H9 (cell line): Measurements from ENCODE around the gene ACP1. TPM values are rescaled to one million over a fixed set of nuclear protein-coding genes. Genes with fewer than 3 reads are reported as not detected.

ENCODE experiments used
- DNase-seq: peaks from one replicate; pipeline ENCODE4 v3.0.0-alpha.2; 2017
- H2AFZ ChIP-seq: one replicate; pipeline ENCODE4 v1.6.1; 2013; ENCODE audit warnings: mild to moderate bottlenecking, low read length, control low read depth, moderate library complexity
- H2AK5ac ChIP-seq: 2 replicates; pipeline ENCODE4 v1.6.1; 2013; ENCODE audit warnings: low read length, control low read depth, mixed read lengths; ENCODE audit not compliant: insufficient read length
- H2BK120ac ChIP-seq: one replicate; pipeline ENCODE4 v1.6.1; 2013; ENCODE audit warnings: low read depth, mild to moderate bottlenecking, low read length, control low read depth, inconsistent platforms; ENCODE audit not compliant: poor library complexity, severe bottlenecking
- H2BK12ac ChIP-seq: 2 replicates; pipeline ENCODE4 v1.6.1; 2013; ENCODE audit warnings: low read length, control low read depth, mixed read lengths, low read depth; ENCODE audit not compliant: insufficient read length
- H2BK15ac ChIP-seq: 2 replicates; pipeline ENCODE4 v1.6.1; 2013; ENCODE audit warnings: low read depth, low read length, control low read depth
- H2BK20ac ChIP-seq: one replicate; pipeline ENCODE4 v1.6.1; 2013; ENCODE audit warnings: low read depth, mild to moderate bottlenecking, low read length, control low read depth, inconsistent platforms; ENCODE audit not compliant: poor library complexity, severe bottlenecking
- H2BK5ac ChIP-seq: 2 replicates; pipeline ENCODE4 v1.6.1; 2013; ENCODE audit warnings: low read length, control low read depth, mixed read lengths; ENCODE audit not compliant: insufficient read length
- H3K14ac ChIP-seq: 2 replicates; pipeline ENCODE4 v1.6.1; 2013; ENCODE audit warnings: low read length, control low read depth; ENCODE audit not compliant: insufficient read depth
- H3K18ac ChIP-seq: 2 replicates; pipeline ENCODE4 v1.6.1; 2013; ENCODE audit warnings: low read depth, mild to moderate bottlenecking, mixed read lengths, low read length, control low read depth; ENCODE audit not compliant: insufficient read length
- H3K23ac ChIP-seq: 2 replicates; pipeline ENCODE4 v1.6.1; 2013; ENCODE audit warnings: low read length, control low read depth, mixed read lengths, low read depth; ENCODE audit not compliant: insufficient read length
- H3K23me2 ChIP-seq: 2 replicates; pipeline ENCODE4 v1.6.1; 2013; ENCODE audit warnings: low read depth, mild to moderate bottlenecking, mixed read lengths, low read length, control low read depth; ENCODE audit not compliant: insufficient read length, poor library complexity, severe bottlenecking
- H3K27ac ChIP-seq: 2 replicates; pipeline ENCODE4 v1.5.1; 2013; ENCODE audit warnings: low read length, control low read depth, mixed read lengths, low read depth; ENCODE audit not compliant: insufficient read length
- H3K27me3 ChIP-seq: 2 replicates; pipeline ENCODE4 v1.6.1; 2013; ENCODE audit warnings: low read length, control low read depth, inconsistent platforms; ENCODE audit not compliant: insufficient read depth
- H3K4ac ChIP-seq: 2 replicates; pipeline ENCODE4 v1.6.1; 2013; ENCODE audit warnings: low read depth, mild to moderate bottlenecking, control low read depth, inconsistent platforms, low read length, moderate library complexity
- H3K4me1 ChIP-seq: 2 replicates; pipeline ENCODE4 v1.6.1; 2013; ENCODE audit warnings: low read length, control low read depth, inconsistent platforms; ENCODE audit not compliant: insufficient read depth
- H3K4me2 ChIP-seq: 2 replicates; pipeline ENCODE4 v1.6.1; 2013; ENCODE audit warnings: low read length, control low read depth, mixed read lengths; ENCODE audit not compliant: insufficient read length, insufficient read depth
- H3K56ac ChIP-seq: 2 replicates; pipeline ENCODE4 v1.6.1; 2013; ENCODE audit warnings: low read depth, mild to moderate bottlenecking, mixed read lengths, low read length, control low read depth; ENCODE audit not compliant: insufficient read length
- H3K79me1 ChIP-seq: 2 replicates; pipeline ENCODE4 v1.6.1; 2013; ENCODE audit warnings: low read depth, mild to moderate bottlenecking, moderate library complexity, low read length, control low read depth, inconsistent platforms; ENCODE audit not compliant: insufficient read depth, poor library complexity, severe bottlenecking
- H3K79me2 ChIP-seq: 2 replicates; pipeline ENCODE4 v1.6.1; 2013; ENCODE audit warnings: low read length, control low read depth, inconsistent platforms; ENCODE audit not compliant: insufficient read depth
- H3K9ac ChIP-seq: 2 replicates; pipeline ENCODE4 v1.6.1; 2013; ENCODE audit warnings: low read length, control low read depth, mixed read lengths; ENCODE audit not compliant: insufficient read length; ENCODE audit errors: extremely low read depth
- H3K9me3 ChIP-seq: one replicate; pipeline ENCODE4 v1.6.1; 2013; ENCODE audit warnings: low read depth, low read length, inconsistent platforms; ENCODE audit not compliant: control insufficient read depth
- H3T11ph ChIP-seq: one replicate; pipeline ENCODE4 v1.6.1; 2013; ENCODE audit warnings: mild to moderate bottlenecking, low read length, control low read depth, inconsistent platforms
- H4K20me1 ChIP-seq: one replicate; pipeline ENCODE4 v1.6.1; 2013; ENCODE audit not compliant: control insufficient read depth, insufficient read length, insufficient read depth
- H4K5ac ChIP-seq: 2 replicates; pipeline ENCODE4 v1.6.1; 2013; ENCODE audit warnings: low read depth, mild to moderate bottlenecking, mixed read lengths, low read length, control low read depth; ENCODE audit not compliant: insufficient read length
- H4K8ac ChIP-seq: replicated peaks from 2 replicates; pipeline ENCODE4 v1.6.1; 2013; ENCODE audit warnings: low read length, control low read depth, mixed read lengths, low read depth; ENCODE audit not compliant: insufficient read length
- H4K91ac ChIP-seq: 2 replicates; pipeline ENCODE4 v1.6.1; 2013; ENCODE audit warnings: low read depth, mild to moderate bottlenecking, moderate library complexity, mixed read lengths, low read length, control low read depth; ENCODE audit not compliant: insufficient read length
- H3K27ac Mint-ChIP-seq, 3 experiments: 2 replicates in 2 of 3; 3 replicates in 1 of 3; pipeline ENCODE4 v1.8.0; 2020 to 2021; ENCODE audit warnings: mixed read lengths in 3 of 3, mild to moderate bottlenecking in 1 of 3, moderate library complexity in 1 of 3
- H3K27me3 Mint-ChIP-seq: 2 replicates; pipeline ENCODE4 v1.8.0; 2021; ENCODE audit warnings: low read depth, mild to moderate bottlenecking, moderate library complexity, mixed read lengths
- H3K36me3 Mint-ChIP-seq, 3 experiments: 2 replicates in 2 of 3; 3 replicates in 1 of 3; pipeline ENCODE4 v1.8.0; 2020 to 2021; ENCODE audit warnings: low read depth in 3 of 3, mixed read lengths in 3 of 3; ENCODE audit not compliant: insufficient read depth in 1 of 3
- H3K4me1 Mint-ChIP-seq, 2 experiments: 2 replicates each; pipeline ENCODE4 v1.8.0; 2020; ENCODE audit warnings: mixed read lengths in 2 of 2
- H3K4me3 Mint-ChIP-seq, 2 experiments: 2 replicates in 1 of 2; 3 replicates in 1 of 2; pipeline ENCODE4 v1.8.0; 2020 to 2021; ENCODE audit warnings: mild to moderate bottlenecking in 2 of 2, mixed read lengths in 2 of 2, moderate library complexity in 1 of 2
- H3K9me3 Mint-ChIP-seq, 2 experiments: 2 replicates in 1 of 2; 3 replicates in 1 of 2; pipeline ENCODE4 v1.8.0; 2020; ENCODE audit warnings: mild to moderate bottlenecking in 2 of 2, mixed read lengths in 2 of 2, moderate library complexity in 1 of 2
- CTCF ChIP-seq: fragments of 200-600 bp; sonication (generic); conservative IDR thresholded peaks from 3 replicates; pipeline ENCODE4 v1.8.0; 2021; ENCODE audit warnings: antibody characterized with exemption, mild to moderate bottlenecking
- WGBS: extraction: QIAGEN DNeasy Blood & Tissue Kit; methylation state at CpG from one replicate; pipeline ENCODE4 v1.1.7; 2013; ENCODE audit warnings: missing lambda C conversion rate, low lambda C conversion rate, mixed read lengths; ENCODE audit not compliant: insufficient read length; ENCODE audit errors: extremely low coverage; 5-methylcytosine and 5-hydroxymethylcytosine counted together
- total RNA-seq: library from RNA; stranded (reverse); gene quantifications from 2 replicates; pipeline ENCODE4 v1.2.1, GENCODE V29; 2021

Gene ACP1
- total RNA-seq, 1 experiment from 2014 or later: 143 TPM

GRCh38 chr2:260507-261161 lies 4.1 kb upstream of the ACP1 start:
- Histone ChIP-seq H2AFZ (no peak overlapping the region), H4K20me1 (no peaks in the 10 kb centered on the region), H3K23me2 (peaks cover 15% of the 10 kb centered on the region), H3K79me1 (no peaks in the 10 kb centered on the region), H3K9ac (no peak overlapping the region), H3K4me1 (no peaks in the 10 kb centered on the region), H2AK5ac (no peak overlapping the region), H3K14ac (no peak overlapping the region), H3K18ac (no peak overlapping the region), H3K27ac (no peak overlapping the region), H3K4me2 (no peak overlapping the region), H3K79me2 (peaks cover 6% of the 10 kb centered on the region), H2BK12ac (no peak overlapping the region), H3K56ac (no peak overlapping the region), H3K4ac (no peak overlapping the region), H2BK20ac (no peak overlapping the region), H2BK120ac (no peak overlapping the region), H4K91ac (no peak overlapping the region), H2BK5ac (no peak overlapping the region), H4K5ac (no peak overlapping the region), H2BK15ac (no peak overlapping the region), H3K27me3 (no peaks in the 10 kb centered on the region), H3T11ph (no peak overlapping the region), H4K8ac (no peak overlapping the region), H3K23ac (no peak overlapping the region), H3K9me3 (no peaks in the 10 kb centered on the region)
- H3K36me3 Mint-ChIP-seq: peaks cover 29 to 54% (median 40%) of the 10 kb centered on the region in 3 experiments
- no peak overlapping the region for H3K4me3 Mint-ChIP-seq
- no peak for TF ChIP-seq CTCF
- peaks cover 11% of the 10 kb centered on the region for H3K27me3 Mint-ChIP-seq
- H3K27ac Mint-ChIP-seq: no peak overlapping the region
- no CpG with 5 or more reads among the region's 6 CpGs for WGBS
- H3K9me3 Mint-ChIP-seq: peaks cover 28 to 36% of the 10 kb centered on the region in 2 experiments
- DNase-seq: no peak
- peaks cover 1 to 15% of the 10 kb centered on the region in 2 experiments for H3K4me1 Mint-ChIP-seq
